CD4-positive, alpha-beta T cell treated with Interferon gamma for 1 hour (primary cell): ENCODE measurements around the gene PPP1R12C.

ENCODE experiments used
- DNase-seq: peaks from one replicate; pipeline ENCODE4 v3.0.0-alpha.2; 2020

PPP1R12C gene

GRCh38 chr19:55146078-55146704, 28.8 kb upstream of the PPP1R12C start:
- no peak for DNase-seq

- DNase-seq, result no peak
These were observed 27.8 kb upstream of the PPP1R12C start for GRCh38 chr19:55145232-55145631.

- DNase-seq, result no peak
These were observed 24.3 kb upstream of the PPP1R12C start for GRCh38 chr19:55141696-55142095.

- DNase-seq, result no peak
These were observed 20.5 kb upstream of the PPP1R12C start for GRCh38 chr19:55137915-55138314.

GRCh38 chr19:55136399-55137102, 19.1 kb upstream of the PPP1R12C start:
- no peak for DNase-seq

GRCh38 chr19:55134736-55135135, 17.3 kb upstream of the PPP1R12C start:
- DNase-seq, result no peak

- no peak for DNase-seq
These were observed 16.4 kb upstream of the PPP1R12C start for GRCh38 chr19:55133639-55134444.

- DNase-seq, result no peak
These were observed 15.2 kb upstream of the PPP1R12C start for GRCh38 chr19:55132453-55133129.

- DNase-seq, result no peak
These were observed 14.0 kb upstream of the PPP1R12C start for GRCh38 chr19:55131421-55131820.

GRCh38 chr19:55119053-55119452, 1.6 kb upstream of the PPP1R12C start:
- DNase-seq, result no peak

- no peak for DNase-seq
These were observed 1.1 kb upstream of the PPP1R12C start for GRCh38 chr19:55118401-55118991.

- DNase-seq, result peak; percentile 97
These were observed 390 bp upstream of the PPP1R12C start for GRCh38 chr19:55117663-55118391.

- peak; percentile 59 for DNase-seq
These were observed 1.1 kb downstream of the PPP1R12C start for GRCh38 chr19:55116232-55116858.

GRCh38 chr19:55115446-55116065, 1.9 kb downstream of the PPP1R12C start:
- no peak for DNase-seq

GRCh38 chr19:55114566-55115145, 2.8 kb downstream of the PPP1R12C start:
- DNase-seq, result no peak

GRCh38 chr19:55113570-55114039, 3.8 kb downstream of the PPP1R12C start:
- no peak for DNase-seq

GRCh38 chr19:55112777-55113569, 4.5 kb downstream of the PPP1R12C start:
- DNase-seq, result no peak

- DNase-seq, result no peak
These were observed 5.1 kb downstream of the PPP1R12C start for GRCh38 chr19:55112246-55112776.

- DNase-seq, result no peak
These were observed 6.1 kb downstream of the PPP1R12C start for GRCh38 chr19:55111238-55111831.
